ENCODE measurements around the gene MPV17.
"Not testable (repeated sequence)": the region's sequence is repeated elsewhere in the genome, so short reads cannot be mapped to it uniquely, and the experiment has no call there.

MPV17 gene

GRCh38 chr2:27297195-27297594 lies 25.7 kb downstream of the MPV17 start:
- no peak for DNase-seq

DNA sequence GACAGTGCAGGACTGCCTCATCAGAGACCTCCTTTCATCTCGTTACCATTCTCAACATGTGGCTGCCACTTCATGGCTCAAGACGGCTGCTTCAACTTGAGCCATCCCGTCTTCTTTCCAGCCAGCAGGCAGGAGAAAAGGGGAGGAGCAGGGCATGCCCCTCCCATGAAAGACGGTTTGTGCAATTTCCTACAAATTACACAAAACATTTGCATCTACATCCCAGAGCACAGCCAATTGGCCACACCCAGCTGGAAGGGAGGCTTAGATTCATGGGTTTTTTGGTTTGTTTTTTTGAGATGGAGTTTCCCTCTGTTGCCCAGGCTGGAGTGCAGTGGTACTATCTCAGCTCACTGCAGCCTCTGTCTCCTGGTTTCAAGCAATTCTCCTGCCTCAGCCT lies 26.4 kb downstream of the MPV17 start:
- peak in 1 of 2 experiments; percentile 37 for DNase-seq

DNA sequence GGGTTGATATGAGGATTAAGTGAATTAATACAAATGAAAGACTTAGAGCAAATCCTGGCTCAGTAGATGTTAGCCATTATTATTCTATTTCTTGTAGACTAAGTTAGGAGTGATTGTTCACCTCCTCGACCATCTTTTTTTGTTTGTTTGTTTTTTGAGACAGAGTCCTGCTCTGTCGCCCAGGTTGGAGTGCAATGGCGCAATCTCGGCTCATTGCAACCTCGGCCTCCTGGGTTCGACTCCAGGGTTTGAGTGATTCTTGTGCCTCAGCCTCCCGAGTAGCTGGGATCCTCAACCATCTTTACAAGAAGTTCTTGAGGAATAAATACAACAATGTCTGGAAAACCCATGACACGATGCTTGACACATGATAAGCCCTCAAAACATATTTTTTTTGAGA lies 28.0 kb downstream of the MPV17 start:
- DNase-seq = no peak

GRCh38 chr2:27291865-27292264 lies 31.0 kb downstream of the MPV17 start:
- peak in 1 of 2 experiments; percentile 37 for DNase-seq

GRCh38 chr2:27290549-27290948 lies 32.3 kb downstream of the MPV17 start:
- no peak for DNase-seq

DNA sequence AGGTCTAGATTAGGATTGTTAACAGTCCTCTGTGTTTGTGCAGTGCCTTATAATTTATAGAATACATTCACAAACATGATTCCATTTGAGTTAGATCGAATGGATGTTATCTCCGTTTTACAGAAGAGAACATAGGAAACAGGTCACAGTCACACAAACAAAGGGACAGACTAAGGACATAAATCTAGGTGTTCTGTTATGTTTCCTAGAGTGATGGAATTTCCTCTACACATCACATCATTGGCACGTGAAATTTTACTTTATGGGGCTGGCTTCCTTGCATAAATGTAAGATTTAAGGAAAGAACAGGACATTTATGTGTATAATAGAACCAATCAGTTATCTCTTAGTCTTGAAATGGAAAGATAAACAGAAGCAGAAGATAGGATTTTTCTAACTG lies 34.3 kb downstream of the MPV17 start:
- DNase-seq = no peak

- no peak for DNase-seq
Observed at GRCh38 chr2:27285481-27285880, 37.4 kb downstream of the MPV17 start.

DNA sequence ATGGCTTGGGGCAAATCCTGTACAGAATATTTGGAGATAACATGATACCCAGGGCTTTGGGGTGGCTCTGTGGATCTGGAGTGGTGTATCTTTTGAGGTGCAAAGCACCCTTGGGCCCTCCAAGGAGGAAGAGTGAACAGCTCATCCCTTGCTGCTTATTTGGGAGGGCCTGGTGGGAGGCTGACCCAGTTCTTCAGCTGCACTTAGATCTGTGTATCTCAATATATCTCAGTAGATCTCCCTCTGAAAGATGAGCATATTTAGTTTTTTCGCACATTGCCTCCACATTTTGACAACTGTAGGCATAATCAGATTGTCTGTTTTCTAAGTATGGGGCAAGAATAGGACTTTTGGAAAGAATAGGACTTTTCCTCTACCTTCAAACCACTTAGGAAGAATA lies 37.9 kb downstream of the MPV17 start:
- no peak for DNase-seq

- no peak for DNase-seq
Observed at GRCh38 chr2:27282892-27283291, 40.0 kb downstream of the MPV17 start.

DNA sequence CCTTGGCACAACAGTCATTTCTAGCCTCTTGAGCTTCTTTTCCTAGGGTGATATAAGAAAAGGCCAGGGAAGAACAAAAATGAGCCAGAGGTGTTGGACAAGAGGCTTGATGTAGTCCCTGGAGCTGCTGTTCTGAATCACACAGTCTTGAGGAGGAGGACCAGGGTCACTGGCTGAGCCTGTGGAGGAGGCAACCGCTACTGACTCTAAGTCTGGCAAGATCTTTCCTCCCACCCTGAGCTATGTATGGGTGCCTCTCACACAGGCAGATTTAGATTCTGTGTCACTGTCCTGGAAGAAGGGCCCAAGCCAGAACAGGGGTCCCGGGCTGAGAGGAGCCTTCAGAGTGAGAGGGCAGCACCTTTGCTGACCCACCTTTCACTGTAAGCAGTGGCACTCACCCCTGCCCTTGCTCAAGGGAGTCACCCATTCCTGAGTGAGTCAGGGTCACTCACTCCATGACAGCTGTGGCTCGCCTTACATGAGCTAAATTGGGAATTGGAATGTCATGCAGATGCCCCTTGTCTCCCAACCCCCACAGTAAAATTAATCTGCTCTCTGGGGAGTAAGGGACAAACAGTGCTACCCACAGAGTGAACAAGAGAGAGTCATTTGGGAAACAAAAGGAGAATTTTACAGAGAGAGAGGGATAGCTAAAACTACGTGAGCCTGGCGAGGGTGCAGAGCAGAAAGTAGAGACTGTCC lies 40.9 kb downstream of the MPV17 start, which contains the start of gene TRIM54:
Gene TRIM54 (plus strand): TSS at position 575 of the 705 bp plus-strand sequence. CDS start 303 bp downstream, outside the sequence.
- DNase-seq = no peak

DNA sequence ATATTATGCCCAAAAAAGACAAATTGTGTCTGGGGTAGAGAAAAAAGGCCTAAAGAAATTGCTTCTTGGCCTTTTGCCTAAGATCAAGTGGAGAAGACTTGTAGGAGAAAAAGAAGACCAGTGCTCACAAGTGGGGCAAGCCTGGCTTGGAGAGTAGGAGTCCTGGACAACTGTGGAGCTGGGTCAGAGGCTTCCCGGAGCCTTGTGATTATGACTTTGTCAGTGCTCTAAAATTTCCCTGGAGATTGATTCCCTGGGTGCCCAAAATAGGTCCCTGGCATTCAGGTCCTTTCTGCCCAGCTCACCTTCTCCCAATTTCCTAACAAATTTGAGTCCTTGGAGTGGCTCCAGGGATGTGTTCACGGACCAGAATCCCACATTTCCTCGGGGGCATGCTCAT lies 41.5 kb downstream of the MPV17 start:
- no peak for DNase-seq

DNA sequence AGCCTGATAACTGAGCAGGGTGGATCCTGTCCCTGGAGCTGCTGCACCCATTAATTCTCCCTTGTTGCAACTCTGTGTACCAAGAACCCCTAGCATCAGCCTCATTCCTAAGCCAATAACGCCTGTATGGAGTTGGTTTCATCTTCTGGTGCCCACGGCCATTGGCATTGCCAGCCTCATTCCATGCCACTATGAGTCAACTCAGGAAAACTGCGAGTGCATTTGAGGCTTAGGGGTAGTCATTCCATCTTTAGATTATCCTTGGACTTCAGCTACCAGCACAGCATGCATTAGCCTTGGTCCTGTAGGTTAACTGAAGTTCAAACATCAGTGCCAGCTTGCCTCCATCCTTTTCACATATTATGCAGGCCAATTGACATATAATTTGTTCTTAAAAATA lies 42.1 kb downstream of the MPV17 start:
- no peak for DNase-seq

GRCh38 chr2:27278010-27278409 lies 44.9 kb downstream of the MPV17 start:
- DNase-seq = no peak

DNA sequence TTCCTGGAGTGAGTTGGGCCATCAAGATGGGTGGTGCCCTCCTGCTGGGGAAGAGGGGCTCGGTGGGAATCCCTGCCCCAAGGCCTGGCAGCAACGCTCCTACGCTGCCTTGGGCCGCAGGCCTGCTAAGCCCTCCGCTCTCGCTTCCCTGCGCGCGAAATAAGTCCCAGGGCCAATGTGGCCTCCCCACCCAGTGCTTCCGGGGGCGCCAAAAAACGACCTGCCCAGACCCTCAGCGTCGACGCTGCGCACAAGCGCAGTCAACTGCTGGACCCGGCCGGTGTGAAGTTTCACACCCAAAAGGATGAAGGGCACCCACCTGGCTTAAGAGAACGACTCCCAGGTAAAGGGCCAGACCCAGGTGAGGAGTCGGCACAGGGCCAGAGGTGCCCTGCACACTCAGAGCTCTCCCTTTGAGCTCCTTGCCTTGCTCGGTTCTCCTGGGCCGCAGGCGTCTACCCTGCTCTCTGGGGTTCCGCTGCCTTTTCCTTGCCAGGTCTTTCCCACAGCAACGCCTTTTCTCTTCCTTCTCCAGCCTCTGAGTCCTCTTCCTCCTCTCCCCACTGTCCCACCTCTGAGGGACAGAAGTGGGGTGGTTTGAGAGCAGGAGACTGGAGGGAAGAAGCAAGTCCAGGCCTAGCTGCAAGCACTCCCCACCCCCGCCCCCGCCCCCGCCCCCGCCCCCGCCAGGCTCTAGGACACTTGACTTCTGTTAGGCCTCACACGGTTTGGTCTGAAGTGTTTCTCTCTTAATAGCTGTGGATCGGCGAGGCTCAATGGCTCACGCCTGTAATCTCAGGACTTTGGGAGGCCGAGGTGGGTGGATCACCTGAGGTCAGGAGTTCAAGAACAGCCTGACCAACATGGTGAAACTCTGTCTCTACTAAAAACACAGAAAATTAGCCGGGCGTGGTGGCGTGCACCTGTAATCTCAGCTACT lies 47.4 kb downstream of the MPV17 start, which contains the start of gene DNAJC5G:
Gene DNAJC5G (plus strand): TSS at position 223 of the 940 bp plus-strand sequence. CDS start 1,296 bp downstream, outside the sequence.
- DNase-seq = no peak

- not testable (repeated sequence) for DNase-seq
Observed at GRCh38 chr2:27272537-27273522, 50.1 kb downstream of the MPV17 start.

- no peak for DNase-seq
Observed at GRCh38 chr2:27271631-27272340, 51.1 kb downstream of the MPV17 start.

DNA sequence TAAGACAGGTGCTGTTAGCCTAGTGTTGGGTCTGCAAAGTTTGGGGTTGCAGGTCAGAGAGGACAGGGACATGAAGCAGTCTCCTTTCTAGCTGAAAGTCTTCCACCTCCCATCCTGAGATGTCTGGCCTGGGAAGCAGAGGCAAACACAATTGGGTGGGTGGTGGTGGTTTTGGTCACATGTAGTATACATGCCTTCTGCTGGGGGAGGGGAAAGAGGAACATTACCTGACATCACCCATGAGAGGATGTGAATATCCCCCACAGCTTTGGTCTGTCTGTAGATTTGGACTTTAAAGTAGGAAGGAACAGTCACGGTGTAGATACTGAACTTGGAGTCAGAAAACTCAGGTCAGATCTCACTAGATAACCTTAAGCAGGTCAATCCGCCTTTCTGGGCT lies 52.2 kb downstream of the MPV17 start:
- DNase-seq = no peak

DNA sequence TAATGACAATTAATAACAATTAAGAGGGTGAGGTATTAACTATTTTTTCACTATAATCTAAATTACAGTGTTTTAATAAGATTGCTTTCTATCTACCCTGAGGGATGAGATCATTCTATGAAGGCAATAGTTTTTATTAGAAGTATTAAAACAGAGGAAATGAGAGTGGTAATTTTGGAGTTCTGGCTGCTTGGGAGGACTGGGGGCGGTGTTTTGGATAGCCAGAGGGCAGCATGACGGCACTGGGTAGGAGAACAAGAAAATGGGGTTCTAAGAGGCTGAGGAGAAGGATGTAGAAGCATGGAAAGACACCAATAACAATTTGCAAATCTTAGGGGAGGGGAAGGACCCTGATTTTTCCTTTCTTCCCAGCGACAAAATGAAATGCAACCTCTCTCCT lies 52.8 kb downstream of the MPV17 start:
- DNase-seq = no peak

GRCh38 chr2:27268296-27268695 lies 54.6 kb downstream of the MPV17 start:
- DNase-seq = not testable (repeated sequence)

DNA sequence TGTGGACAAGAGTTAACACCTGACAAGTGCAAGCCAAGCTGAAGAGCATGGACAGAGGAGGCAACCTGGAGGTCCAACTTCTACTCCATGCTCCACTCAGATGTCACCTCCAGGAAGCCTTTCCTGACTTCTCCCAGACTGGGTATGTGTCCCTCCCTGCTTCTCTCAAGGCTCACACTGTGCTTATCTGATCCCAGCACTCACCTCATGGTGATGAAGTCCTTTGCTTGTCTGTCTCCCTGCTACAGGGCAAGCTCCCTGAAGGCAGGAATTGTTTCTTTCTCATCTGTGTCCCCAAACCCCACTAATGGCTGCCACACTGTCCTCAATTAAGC lies 57.4 kb downstream of the MPV17 start:
- no peak for DNase-seq

GRCh38 chr2:27264753-27265535 lies 58.0 kb downstream of the MPV17 start:
- peak; percentile 26 to 83 for DNase-seq
